GM12891 (cell line): ENCODE results near the gene NCEH1.
"Not testable (repeated sequence)": the region's sequence is repeated elsewhere in the genome, so short reads cannot be mapped to it uniquely, and the experiment has no call there.

Source experiments
- DNase-seq: peaks from one replicate; pipeline ENCODE4 v3.0.0; 2011; ENCODE audit warnings: low spot score; ENCODE audit not compliant: insufficient read length
- FAIRE-seq: peaks from 2 replicates; lab custom pipeline; 2011; peaks lifted over from hg19 to GRCh38; lab: Jason Lieb, UNC
- PAX5 ChIP-seq: IDR thresholded peaks from 2 replicates; pipeline ENCODE4 v1.6.1; 2011; ENCODE audit warnings: low read length, moderate library complexity, mild to moderate bottlenecking; ENCODE audit not compliant: insufficient read depth, severe bottlenecking
- POLR2A ChIP-seq: IDR thresholded peaks from 2 replicates; pipeline ENCODE4 v1.6.1; 2011; ENCODE audit warnings: low read depth, low read length, control low read depth
- POLR2AphosphoS5 ChIP-seq: IDR thresholded peaks from 2 replicates; pipeline ENCODE4 v1.6.1; 2011; ENCODE audit warnings: low read depth, low read length, control low read depth
- POU2F2 ChIP-seq: IDR thresholded peaks from 2 replicates; pipeline ENCODE4 v1.6.1; 2011; ENCODE audit warnings: low read depth, mild to moderate bottlenecking, control low read depth, low read length, moderate library complexity
- SPI1 ChIP-seq: IDR thresholded peaks from 2 replicates; pipeline ENCODE4 v1.6.1; 2011; ENCODE audit warnings: low read depth, low read length, control low read depth
- TAF1 ChIP-seq: IDR thresholded peaks from 2 replicates; pipeline ENCODE4 v1.6.1; 2011; ENCODE audit warnings: low read depth, low read length, control low read depth

NCEH1 gene

GRCh38 chr3:172708921-172709773 lies 1.7 kb downstream of the NCEH1 start:
- TF ChIP-seq POLR2A (no peak), POLR2AphosphoS5 (no peak), PAX5 (no peak), SPI1 (no peak), TAF1 (no peak), POU2F2 (no peak)
- FAIRE-seq (no peak), DNase-seq (no peak)

DNA sequence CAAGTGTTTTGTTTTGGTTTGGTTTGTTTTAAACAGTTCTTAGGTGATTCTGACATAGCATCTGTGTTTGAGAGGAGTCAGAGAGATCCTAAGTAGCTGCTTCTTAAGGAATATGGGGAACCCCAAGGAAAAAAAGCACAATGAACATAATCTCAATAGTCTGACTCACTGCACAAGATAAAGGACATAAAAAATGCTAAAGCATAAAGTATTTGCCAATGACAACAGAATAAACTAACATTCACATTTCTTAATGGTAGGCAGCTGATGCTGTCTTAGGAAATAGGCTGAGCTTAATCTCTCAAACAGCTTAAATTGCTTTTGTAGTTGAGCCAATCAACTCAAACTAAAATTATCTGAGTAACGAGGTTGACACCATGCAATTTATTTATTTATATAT lies 2.9 kb downstream of the NCEH1 start:
- FAIRE-seq (no peak), DNase-seq (no peak)
- no peak for TF ChIP-seq POLR2AphosphoS5
- TF ChIP-seq TAF1: no peak
- no peak for TF ChIP-seq POLR2A
- TF ChIP-seq POU2F2: no peak
- no peak for TF ChIP-seq SPI1
- TF ChIP-seq PAX5: no peak

- FAIRE-seq: no peak
- TF ChIP-seq POU2F2 (no peak), PAX5 (no peak)
- DNase-seq: no peak
Measured at GRCh38 chr3:172707030-172707429, 3.8 kb downstream of the NCEH1 start.

DNA sequence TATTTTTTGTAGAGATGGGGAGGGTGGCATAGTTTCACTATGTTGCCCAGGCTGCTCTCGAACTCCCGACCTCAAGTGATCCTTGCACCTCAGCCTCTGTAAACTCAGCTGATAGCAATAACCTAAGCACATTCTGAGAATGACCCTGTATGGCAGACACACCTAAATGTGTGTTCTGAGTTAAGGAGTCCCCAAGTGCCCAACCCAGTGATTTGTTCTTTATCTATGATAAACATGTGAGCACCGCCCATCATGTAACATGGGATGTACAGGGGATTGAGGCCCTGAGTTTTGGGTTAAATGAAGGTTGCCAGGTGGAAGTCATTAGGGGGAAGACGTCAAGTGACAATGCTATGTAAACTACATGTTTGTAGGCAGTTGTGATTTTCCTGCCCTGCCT lies 5.7 kb downstream of the NCEH1 start:
- no peak for TF ChIP-seq TAF1
- no peak for TF ChIP-seq POU2F2
- no peak for TF ChIP-seq POLR2AphosphoS5
- TF ChIP-seq SPI1: no peak
- TF ChIP-seq PAX5: no peak
- TF ChIP-seq POLR2A: no peak
- DNase-seq (no peak), FAIRE-seq (no peak)

DNA sequence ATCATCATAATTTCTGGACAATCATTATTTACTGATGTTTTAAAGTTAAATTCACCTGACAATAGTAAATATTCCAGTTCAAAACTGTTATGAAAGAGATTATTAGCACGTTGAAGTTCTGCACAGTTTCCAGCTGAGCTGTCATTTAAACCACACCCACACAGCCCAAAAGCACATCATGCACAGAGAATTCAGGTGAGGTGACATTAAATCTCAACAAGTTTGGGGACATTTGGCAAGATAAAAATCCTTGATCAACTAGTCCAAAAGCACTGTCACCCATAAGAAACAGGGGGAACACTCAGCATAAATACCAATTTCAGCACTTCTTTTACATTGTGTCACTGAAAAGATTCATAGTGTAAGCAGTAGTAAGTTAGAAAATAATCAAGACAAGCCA lies 6.9 kb downstream of the NCEH1 start:
- DNase-seq: no peak
- TF ChIP-seq POLR2AphosphoS5 (no peak), PAX5 (no peak), POU2F2 (no peak), SPI1 (no peak), POLR2A (no peak), TAF1 (no peak)
- FAIRE-seq: no peak

DNA sequence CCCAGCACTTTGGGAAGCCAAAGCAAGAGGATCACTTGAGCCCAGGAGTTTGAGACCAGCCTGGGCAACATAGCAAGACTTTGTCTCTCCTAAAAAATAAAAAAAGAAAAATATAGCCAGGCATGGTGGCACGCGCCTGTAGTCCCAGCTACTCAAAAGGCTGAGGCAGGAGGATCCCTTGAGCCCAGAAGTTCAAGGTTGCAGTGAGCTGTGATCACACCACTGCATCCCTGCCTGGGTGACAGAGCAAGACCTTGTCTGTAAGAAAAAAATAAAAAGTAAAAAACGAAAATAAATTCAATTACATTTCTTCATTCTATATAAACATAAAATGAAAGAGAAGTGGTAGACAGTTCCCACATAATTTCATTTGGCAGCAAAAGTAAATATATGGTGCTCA lies 8.1 kb downstream of the NCEH1 start:
- not testable (repeated sequence) for FAIRE-seq, DNase-seq

- DNase-seq (no peak), FAIRE-seq (no peak)
- TF ChIP-seq TAF1 (no peak), SPI1 (no peak), PAX5 (no peak), POLR2AphosphoS5 (no peak), POU2F2 (no peak), POLR2A (no peak)
Measured at GRCh38 chr3:172702256-172702655, 8.6 kb downstream of the NCEH1 start.

GRCh38 chr3:172701751-172702150 lies 9.1 kb downstream of the NCEH1 start:
- TF ChIP-seq TAF1 (no peak), SPI1 (no peak), POLR2A (no peak), PAX5 (no peak), POLR2AphosphoS5 (no peak)
- FAIRE-seq (no peak), DNase-seq (no peak)

DNA sequence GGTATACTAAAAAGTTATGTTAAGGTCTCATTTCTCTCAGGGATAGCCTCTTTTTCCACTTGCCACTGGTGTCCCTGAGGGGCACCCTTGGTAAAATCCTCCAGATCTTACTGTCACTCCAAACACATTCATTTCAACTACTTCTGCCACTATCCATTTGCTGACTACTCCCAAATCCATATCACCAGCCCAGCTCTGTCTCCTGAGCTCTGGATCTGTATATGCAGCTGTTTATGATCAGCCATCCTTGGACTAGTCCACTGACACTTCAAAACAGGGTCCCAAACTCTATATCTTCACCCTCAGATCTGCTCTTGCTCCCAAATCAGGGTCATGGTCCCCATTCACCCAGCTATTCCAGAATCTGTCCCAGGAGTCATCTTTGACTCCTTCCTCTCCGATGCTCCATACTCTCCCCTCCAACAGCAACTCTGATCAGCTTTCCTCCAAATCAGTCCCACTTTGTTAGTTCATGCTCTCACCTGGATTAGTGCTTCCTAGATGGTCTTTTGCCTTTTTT lies 9.9 kb downstream of the NCEH1 start:
- FAIRE-seq (no peak), DNase-seq (no peak)
- TF ChIP-seq POLR2A (no peak), POLR2AphosphoS5 (no peak), SPI1 (no peak), POU2F2 (no peak), PAX5 (no peak), TAF1 (no peak)

DNA sequence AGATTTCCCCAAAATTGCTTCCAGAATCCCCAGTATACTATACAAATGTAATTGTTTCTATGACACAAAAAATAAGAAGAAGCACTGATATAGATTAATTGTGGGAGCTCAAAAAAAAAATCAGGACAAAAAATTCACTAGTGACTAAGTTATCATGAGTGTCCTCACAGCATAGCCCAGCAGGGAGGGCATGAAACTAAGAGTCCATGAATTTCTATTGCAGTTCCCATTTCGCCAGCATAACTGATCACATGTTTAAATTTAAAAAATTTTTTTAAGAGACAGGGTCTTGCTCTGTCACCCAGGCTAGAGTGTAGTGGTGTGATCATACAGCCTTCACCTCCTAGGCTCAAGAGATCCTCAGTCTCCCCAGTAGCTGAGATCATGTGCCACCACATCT lies 10.6 kb downstream of the NCEH1 start:
- TF ChIP-seq SPI1: no peak
- no peak for TF ChIP-seq POLR2A
- TF ChIP-seq TAF1: no peak
- no peak for TF ChIP-seq POU2F2
- no peak for TF ChIP-seq POLR2AphosphoS5
- no peak for TF ChIP-seq PAX5
- DNase-seq: no peak
- no peak for FAIRE-seq

DNA sequence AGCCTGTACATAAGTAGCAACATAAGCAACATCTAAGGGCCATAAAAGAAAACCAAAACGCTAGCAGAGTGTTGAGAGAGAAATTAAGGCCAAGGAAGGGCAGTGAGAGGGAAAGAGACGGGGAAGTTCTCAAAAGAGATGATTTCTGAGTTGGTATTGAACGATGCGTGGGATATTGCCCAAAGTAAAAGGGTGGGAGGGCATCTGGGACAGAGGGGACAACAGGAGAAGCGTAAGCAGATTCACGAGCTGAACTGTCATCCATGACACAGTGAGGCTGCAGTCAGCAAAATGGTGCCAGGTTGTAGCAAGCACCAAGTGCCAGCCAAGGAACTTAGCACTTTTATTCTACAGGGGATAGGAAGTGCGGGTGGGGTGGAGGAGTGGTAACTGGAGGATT lies 11.8 kb downstream of the NCEH1 start:
- no peak for FAIRE-seq
- DNase-seq: no peak
- TF ChIP-seq TAF1 (no peak), SPI1 (no peak), POLR2AphosphoS5 (no peak), POU2F2 (no peak), PAX5 (no peak), POLR2A (no peak)
